ENCODE data around the gene ADGRF4. TPM values are rescaled to one million over a fixed set of nuclear protein-coding genes. Genes with fewer than 3 reads are reported as not detected.
A peak's percentile ranks its signal among the peaks of the same experiment; 100 is the strongest.

ADGRF4 gene
- total RNA-seq (under 1 TPM; 0.28 to 0.48 TPM), polyA plus RNA-seq (under 1 TPM; 0.10 to 0.16 TPM)
- long read RNA-seq, donor 1 = 0 reads
- long read RNA-seq, donor 2 = 0 reads
- long read RNA-seq, donor 3 = 0 reads
- long read RNA-seq, donor 4 = 0 reads
- long read RNA-seq, donor 5 = 0 reads

- H3K4me1 ChIP-seq (ENCODE audit: control insufficient read depth in 5 of 5, insufficient read depth in 5 of 5, low read length in 5 of 5) = no peaks in the 10 kb centered on the region
- no peak within 1 kb of the TSS for H3K27ac ChIP-seq (ENCODE audit: low read depth in 1 of 2, low read length in 1 of 2)
- no peaks in the 10 kb centered on the region for H3K9me3 ChIP-seq (ENCODE audit: control insufficient read depth in 4 of 4, insufficient read depth in 3 of 4, low read length in 3 of 4)
- WGBS, 2 donors = 82 to 84% methylated on average over 5 of the region's 5 CpGs
- H3K27me3 ChIP-seq (ENCODE audit: control insufficient read depth in 3 of 3, insufficient read depth in 3 of 3, low read length in 2 of 3) = no peaks in the 10 kb centered on the region
- H3K9ac ChIP-seq (ENCODE audit: insufficient read depth in 1 of 2, low read length in 2 of 2) = no peak within 1 kb of the TSS
- no peak for ATAC-seq (ENCODE audit: insufficient read depth, low FRiP score)
- no peak for DNase-seq
- H3K36me3 ChIP-seq (ENCODE audit: control insufficient read depth in 4 of 4, insufficient read depth in 4 of 4, low read length in 4 of 4) = no peaks in the 10 kb centered on the region
- TF ChIP-seq CTCF (IDR thresholded peaks at IDR 0.05; ENCODE audit: control extremely low read depth, extremely low read depth) = no peak
- H3K4me3 ChIP-seq = no peak within 1 kb of the TSS
These were observed at the start of gene ADGRF4 for GRCh38 chr6:47698342-47698787. ADGRF4 (plus strand) TSS chr6:47698580; CDS start chr6:47707246, 8,666 bp downstream.

GRCh38 chr6:47650553-47651432 is 47.6 kb upstream of the ADGRF4 start:
- H3K9me3 ChIP-seq (ENCODE audit: control insufficient read depth in 4 of 4, insufficient read depth in 3 of 4, low read length in 3 of 4) = no peaks in the 10 kb centered on the region
- peaks cover 0 to 10% (median 0%) of the 10 kb centered on the region in 5 donors for H3K4me1 ChIP-seq (ENCODE audit: control insufficient read depth in 5 of 5, insufficient read depth in 5 of 5, low read length in 5 of 5)
- TF ChIP-seq CTCF (IDR thresholded peaks at IDR 0.05; ENCODE audit: control extremely low read depth, extremely low read depth) = no peak
- no peak overlapping the region for H3K4me3 ChIP-seq
- WGBS, 2 donors = 46 to 57% methylated on average over 3 of the region's 3 CpGs
- ATAC-seq (ENCODE audit: insufficient read depth, low FRiP score) (no peak), DNase-seq (no peak)
- H3K36me3 ChIP-seq (ENCODE audit: control insufficient read depth in 4 of 4, insufficient read depth in 4 of 4, low read length in 4 of 4) = no peaks in the 10 kb centered on the region
- H3K27ac ChIP-seq (ENCODE audit: low read depth in 1 of 2, low read length in 1 of 2) = peak overlapping the region in 1 of 2 donors; percentile 46
- no peaks in the 10 kb centered on the region for H3K27me3 ChIP-seq (ENCODE audit: control insufficient read depth in 3 of 3, insufficient read depth in 3 of 3, low read length in 2 of 3)
- H3K9ac ChIP-seq (ENCODE audit: insufficient read depth in 1 of 2, low read length in 2 of 2) = no peak overlapping the region

- no peaks in the 10 kb centered on the region for H3K9me3 ChIP-seq (ENCODE audit: control insufficient read depth in 4 of 4, insufficient read depth in 3 of 4, low read length in 3 of 4)
- no peaks in the 10 kb centered on the region for H3K27me3 ChIP-seq (ENCODE audit: control insufficient read depth in 3 of 3, insufficient read depth in 3 of 3, low read length in 2 of 3)
- H3K36me3 ChIP-seq (ENCODE audit: control insufficient read depth in 4 of 4, insufficient read depth in 4 of 4, low read length in 4 of 4) = no peaks in the 10 kb centered on the region
- WGBS, 2 donors = 47 to 48% methylated on average over 6 of the region's 6 CpGs
- no peak for TF ChIP-seq CTCF (IDR thresholded peaks at IDR 0.05; ENCODE audit: control extremely low read depth, extremely low read depth)
- peak overlapping the region in 1 of 2 donors; percentile 46 for H3K27ac ChIP-seq (ENCODE audit: low read depth in 1 of 2, low read length in 1 of 2)
- H3K4me3 ChIP-seq = no peak overlapping the region
- DNase-seq (no peak), ATAC-seq (ENCODE audit: insufficient read depth, low FRiP score) (no peak)
- H3K9ac ChIP-seq (ENCODE audit: insufficient read depth in 1 of 2, low read length in 2 of 2) = no peak overlapping the region
- H3K4me1 ChIP-seq (ENCODE audit: control insufficient read depth in 5 of 5, insufficient read depth in 5 of 5, low read length in 5 of 5) = peaks cover 0 to 10% (median 0%) of the 10 kb centered on the region in 5 donors
These were observed 46.9 kb upstream of the ADGRF4 start for GRCh38 chr6:47651505-47651944.

Data from lung (tissue), 16 donors.